WERI-Rb-1 (cell line): ENCODE measurements around the gene VCL.
A peak's percentile ranks its signal among the peaks of the same experiment; 100 is the strongest.
"Not testable (repeated sequence)": the region's sequence is repeated elsewhere in the genome, so short reads cannot be mapped to it uniquely, and the experiment has no call there.

ENCODE experiments used
- DNase-seq: peaks from one replicate; pipeline ENCODE4 v3.0.0-alpha.2; 2020
- H3K27ac ChIP-seq: fragments of 250-450 bp; sonication (Bioruptor Pico); 2 replicates; pipeline ENCODE4 v1.5.1; 2020; ENCODE audit warnings: mild to moderate bottlenecking, moderate library complexity
- H3K27me3 ChIP-seq: fragments of 250-450 bp; sonication (Bioruptor Pico); 2 replicates; pipeline ENCODE4 v1.5.1; 2021; ENCODE audit warnings: mild to moderate bottlenecking, low read depth, moderate library complexity; ENCODE audit not compliant: insufficient read depth, severe bottlenecking
- H3K36me3 ChIP-seq: fragments of 250-450 bp; sonication (Bioruptor Pico); 2 replicates; pipeline ENCODE4 v1.5.1; 2020; ENCODE audit warnings: mild to moderate bottlenecking, moderate library complexity
- H3K4me3 ChIP-seq: 2 replicates; pipeline ENCODE4 v1.5.1; 2011; ENCODE audit warnings: low read depth, mild to moderate bottlenecking, control low read depth, low read length
- H3K9me3 ChIP-seq: fragments of 250-450 bp; sonication (Bioruptor Pico); 2 replicates; pipeline ENCODE4 v1.5.1; 2021; ENCODE audit warnings: mild to moderate bottlenecking, moderate library complexity; ENCODE audit not compliant: severe bottlenecking
- CTCF ChIP-seq: IDR thresholded peaks from 2 replicates; pipeline ENCODE4 v1.5.1; 2011; ENCODE audit warnings: low read depth, mild to moderate bottlenecking, control low read depth, inconsistent platforms, low read length

The VCL gene

DNA sequence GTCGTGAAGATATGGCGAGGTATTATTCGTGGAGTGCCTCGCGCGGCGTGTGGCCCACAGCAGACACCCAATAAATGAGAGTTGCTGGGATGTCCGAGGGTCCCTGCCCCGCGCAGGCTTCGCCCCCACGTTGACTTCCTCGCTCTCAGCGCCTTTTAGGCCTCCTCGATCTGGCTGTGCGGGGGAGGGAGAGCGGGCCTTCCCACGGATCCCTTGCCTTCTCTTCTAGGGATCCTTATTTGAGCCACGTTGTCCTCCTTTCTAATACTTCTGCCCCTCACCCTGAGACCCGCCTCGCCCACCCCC is 660 bp downstream of the VCL start:
- Histone ChIP-seq H3K27ac (peak overlapping the region; percentile 75), H3K36me3 (no peaks in the 10 kb centered on the region), H3K4me3 (peak overlapping the region; percentile 73), H3K9me3 (peaks cover 9% of the 10 kb centered on the region), H3K27me3 (no peaks in the 10 kb centered on the region)
- no peak for TF ChIP-seq CTCF
- no peak for DNase-seq

- H3K4me3 ChIP-seq: peak overlapping the region; percentile 73
- H3K27ac ChIP-seq: peak overlapping the region; percentile 3; the same call in 1 of the 2 replicates
- H3K9me3 ChIP-seq: peaks cover 7% of the 10 kb centered on the region
- DNase-seq: peak; percentile 75
- no peaks in the 10 kb centered on the region for H3K27me3 ChIP-seq
- TF ChIP-seq CTCF: peak; percentile 59
- no peaks in the 10 kb centered on the region for H3K36me3 ChIP-seq
Observed at GRCh38 chr10:73998929-73999691, 1.2 kb downstream of the VCL start.

DNA sequence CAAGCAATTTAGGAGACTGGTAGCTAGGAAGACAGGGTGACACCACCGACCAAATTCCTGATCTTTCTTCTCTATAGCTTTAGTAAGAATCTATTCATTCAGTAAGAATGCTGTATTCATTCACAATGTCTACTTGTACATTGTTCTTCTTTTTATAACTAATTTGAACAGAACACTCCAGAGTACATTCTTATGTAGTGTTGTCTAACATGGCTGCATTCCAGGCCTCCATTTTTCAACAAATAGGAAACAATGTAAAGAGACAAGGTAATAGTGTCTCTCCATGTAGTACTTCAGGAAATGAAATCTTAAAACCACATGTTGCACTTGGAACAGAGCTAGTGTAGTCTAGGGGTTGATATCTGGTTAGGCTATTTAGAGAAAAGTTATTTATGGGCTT is 1.8 kb downstream of the VCL start:
- Histone ChIP-seq H3K27ac (no peak overlapping the region), H3K4me3 (no peak overlapping the region)
- TF ChIP-seq CTCF: no peak

DNA sequence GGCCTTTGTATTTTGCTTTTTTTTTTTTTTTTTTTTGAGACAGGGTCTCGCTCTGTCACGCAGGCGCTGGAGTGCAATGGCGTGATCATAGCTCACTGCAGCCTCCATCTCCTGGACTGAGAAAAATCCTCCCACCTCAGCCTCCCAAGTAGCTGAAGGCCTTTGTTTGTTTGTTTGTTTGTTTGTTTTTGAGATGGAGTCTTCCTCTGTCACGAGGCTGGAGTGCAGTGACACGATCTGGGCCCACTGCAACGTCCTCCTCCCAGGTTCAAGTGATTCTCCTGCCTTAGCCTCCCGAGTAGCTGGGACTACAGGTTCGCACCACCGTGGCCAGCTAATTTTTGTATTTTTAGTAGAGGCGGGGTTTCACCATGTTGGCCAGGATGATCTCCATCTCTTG is 2.3 kb downstream of the VCL start:
- H3K4me3 ChIP-seq, H3K27me3 ChIP-seq, H3K36me3 ChIP-seq, DNase-seq, H3K9me3 ChIP-seq: not testable (repeated sequence)
- peak overlapping the region; percentile 61 for H3K27ac ChIP-seq

More for the DNA sequence above, 1.8 kb downstream of the VCL start:
- Histone ChIP-seq H3K9me3 (peaks cover under 1% of the 10 kb centered on the region), H3K36me3 (no peaks in the 10 kb centered on the region), H3K27me3 (no peaks in the 10 kb centered on the region)
- DNase-seq: no peak

GRCh38 chr10:74000892-74001669 is 3.2 kb downstream of the VCL start:
- no peaks in the 10 kb centered on the region for H3K9me3 ChIP-seq
- no peak overlapping the region for H3K4me3 ChIP-seq
- H3K27me3 ChIP-seq: no peaks in the 10 kb centered on the region
- peak; percentile 30 for DNase-seq
- no peak for TF ChIP-seq CTCF
- H3K36me3 ChIP-seq: no peaks in the 10 kb centered on the region
- peak overlapping the region; percentile 61 for H3K27ac ChIP-seq

GRCh38 chr10:74006269-74006668 is 8.4 kb downstream of the VCL start:
- Histone ChIP-seq H3K27ac (no peak overlapping the region), H3K36me3 (no peaks in the 10 kb centered on the region; the same call in 1 of the 2 replicates), H3K27me3 (no peaks in the 10 kb centered on the region), H3K9me3 (no peaks in the 10 kb centered on the region), H3K4me3 (no peak overlapping the region)
- TF ChIP-seq CTCF: no peak
- no peak for DNase-seq
